Thymus (tissue), 11 donors: ENCODE results near the gene KLC3. TPM values are rescaled to one million over a fixed set of nuclear protein-coding genes. Genes with fewer than 3 reads are reported as not detected.

ENCODE experiments used
- DNase-seq, 9 donors: peaks; one replicate each; pipeline ENCODE4 v3.0.0-alpha.2; 2013; ENCODE audit warnings: low spot score in 9 of 9, low read depth in 6 of 9, missing footprints in 1 of 9
- H3K27ac ChIP-seq, 2 donors: one replicate each; pipeline ENCODE4 v1.5.1; 2013; ENCODE audit warnings: control low read depth in 1 of 2, low read depth in 1 of 2, low read length in 1 of 2, mild to moderate bottlenecking in 1 of 2, moderate library complexity in 1 of 2
- H3K27me3 ChIP-seq, 2 donors: one replicate each; pipeline ENCODE4 v1.5.1; 2013; ENCODE audit warnings: low read length in 1 of 2; ENCODE audit not compliant: control insufficient read depth in 2 of 2, insufficient read depth in 1 of 2
- H3K36me3 ChIP-seq, 2 donors: one replicate each; pipeline ENCODE4 v1.5.1; 2013; ENCODE audit warnings: low read length in 1 of 2, mild to moderate bottlenecking in 1 of 2, moderate library complexity in 1 of 2; ENCODE audit not compliant: control insufficient read depth in 2 of 2, insufficient read depth in 2 of 2
- H3K4me1 ChIP-seq, 2 donors: one replicate each; pipeline ENCODE4 v1.5.1; 2013; ENCODE audit warnings: low read length in 2 of 2; ENCODE audit not compliant: control insufficient read depth in 2 of 2, insufficient read depth in 2 of 2
- H3K4me3 ChIP-seq, 2 donors: one replicate each; pipeline ENCODE4 v1.5.1; 2013; ENCODE audit warnings: low read length in 2 of 2, control low read depth in 1 of 2, mild to moderate bottlenecking in 1 of 2
- H3K9me3 ChIP-seq, 2 donors: one replicate each; pipeline ENCODE4 v1.5.1; 2013; ENCODE audit warnings: low read length in 1 of 2, mild to moderate bottlenecking in 1 of 2; ENCODE audit not compliant: control insufficient read depth in 2 of 2, insufficient read depth in 1 of 2
- WGBS: extraction: QIAGEN DNeasy Blood & Tissue Kit; methylation state at CpG from one replicate; pipeline ENCODE4 v1.1.7; 2013; 5-methylcytosine and 5-hydroxymethylcytosine counted together
- polyA plus RNA-seq: library from polyadenylated mRNA; stranded (reverse); fragments of 200-250 nt; gene quantifications from one replicate; pipeline ENCODE4 v1.2.3, GENCODE V29; 2013
- total RNA-seq: library from RNA; stranded (reverse); fragments of 120-200 nt; gene quantifications from one replicate; pipeline ENCODE4 v1.2.4, GENCODE V29; 2013
- donor health status: healthy.

Gene KLC3
- total and polyA plus RNA-seq, 2 donors = 2.5 to 5.5 TPM

DNA sequence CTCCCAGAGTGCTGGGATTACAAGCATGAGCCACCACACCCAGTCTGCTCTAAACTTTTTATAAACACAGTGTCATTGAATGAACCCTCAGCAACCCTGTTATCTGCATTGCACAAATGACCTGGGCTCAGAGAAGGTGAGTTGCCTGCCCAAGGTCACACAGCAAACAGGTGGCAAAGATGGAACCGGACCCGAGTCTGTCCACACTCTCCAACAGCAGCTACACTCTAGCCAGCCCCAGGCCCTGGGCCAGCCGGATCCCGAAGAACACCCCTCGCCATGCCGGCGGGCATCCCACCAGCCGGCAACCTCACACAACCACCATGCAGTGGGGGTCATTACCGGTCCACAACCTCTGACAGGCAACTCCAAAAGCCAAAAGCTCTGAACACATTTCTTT is 15.4 kb downstream of the KLC3 start:
- no peaks in the 10 kb centered on the region for H3K4me1 ChIP-seq
- DNase-seq = no peak
- no peak overlapping the region for H3K4me3 ChIP-seq
- no peaks in the 10 kb centered on the region for H3K27me3 ChIP-seq
- H3K27ac ChIP-seq = no peak overlapping the region
- H3K9me3 ChIP-seq = no peaks in the 10 kb centered on the region
- 99% methylated on average over 9 of the region's 9 CpGs for WGBS
- peaks cover 37 to 44% of the 10 kb centered on the region in 2 donors for H3K36me3 ChIP-seq

DNA sequence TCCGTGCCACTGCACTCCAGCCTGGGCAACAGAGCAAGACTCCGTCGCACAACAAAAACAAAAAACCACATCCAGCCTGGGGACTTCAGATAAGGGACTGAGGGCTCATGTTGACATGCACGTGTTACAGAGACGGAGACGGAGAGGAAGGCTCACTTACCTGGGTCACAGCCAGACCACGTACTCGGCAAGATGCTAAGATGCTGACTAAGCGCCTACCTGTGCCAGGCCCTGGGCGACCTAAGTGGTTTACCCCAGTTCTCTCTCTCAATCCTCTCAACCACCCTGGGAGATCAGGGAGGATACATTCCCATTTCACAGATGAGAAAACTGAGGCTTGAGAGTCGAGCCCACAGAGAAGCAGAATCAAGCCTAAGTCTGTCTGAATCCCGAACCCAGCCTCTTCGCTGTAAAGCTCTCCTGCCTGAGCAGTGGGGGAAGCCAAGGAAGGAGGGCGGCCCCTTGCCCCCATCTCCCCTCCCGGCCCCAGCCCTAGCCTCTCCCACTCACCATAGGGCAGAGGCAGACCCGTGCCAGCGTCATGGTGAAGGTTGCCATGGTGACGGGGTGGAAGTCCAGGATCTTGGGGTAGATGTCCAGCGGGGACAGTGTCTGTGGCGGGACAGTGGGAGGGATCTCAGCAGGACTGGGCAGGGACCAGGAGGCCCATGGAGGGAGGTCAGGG is 16.4 kb downstream of the KLC3 start:
- no peak for DNase-seq
- Histone ChIP-seq H3K4me1 (no peaks in the 10 kb centered on the region), H3K9me3 (no peaks in the 10 kb centered on the region), H3K27ac (no peak overlapping the region), H3K27me3 (no peaks in the 10 kb centered on the region), H3K36me3 (peaks cover 38 to 44% of the 10 kb centered on the region in 2 donors), H3K4me3 (no peak overlapping the region)
- WGBS = 97% methylated on average over 20 of the region's 20 CpGs

DNA sequence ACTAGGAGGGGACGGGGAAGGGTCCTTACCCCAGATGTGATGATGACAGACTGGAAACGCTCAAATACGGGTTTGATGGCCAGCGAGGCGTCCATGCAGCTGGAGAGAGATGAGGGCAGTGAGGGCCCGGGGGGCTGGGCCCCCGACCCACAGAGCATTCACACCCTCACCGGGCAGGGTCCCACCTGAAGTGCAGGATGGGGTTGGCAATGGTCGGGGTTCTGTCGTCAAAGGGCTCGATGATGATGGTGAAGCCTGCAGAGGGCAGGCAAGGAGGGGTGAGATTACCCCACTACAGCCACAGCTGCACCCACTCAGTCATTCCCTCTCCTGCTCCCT is 16.9 kb downstream of the KLC3 start:
- H3K4me3 ChIP-seq = no peak overlapping the region
- H3K27ac ChIP-seq = no peak overlapping the region
- H3K9me3 ChIP-seq = no peaks in the 10 kb centered on the region
- H3K27me3 ChIP-seq = no peaks in the 10 kb centered on the region
- H3K36me3 ChIP-seq = peaks cover 39 to 43% of the 10 kb centered on the region in 2 donors
- 97% methylated on average over 11 of the region's 11 CpGs for WGBS
- no peaks in the 10 kb centered on the region for H3K4me1 ChIP-seq
- no peak for DNase-seq

DNA sequence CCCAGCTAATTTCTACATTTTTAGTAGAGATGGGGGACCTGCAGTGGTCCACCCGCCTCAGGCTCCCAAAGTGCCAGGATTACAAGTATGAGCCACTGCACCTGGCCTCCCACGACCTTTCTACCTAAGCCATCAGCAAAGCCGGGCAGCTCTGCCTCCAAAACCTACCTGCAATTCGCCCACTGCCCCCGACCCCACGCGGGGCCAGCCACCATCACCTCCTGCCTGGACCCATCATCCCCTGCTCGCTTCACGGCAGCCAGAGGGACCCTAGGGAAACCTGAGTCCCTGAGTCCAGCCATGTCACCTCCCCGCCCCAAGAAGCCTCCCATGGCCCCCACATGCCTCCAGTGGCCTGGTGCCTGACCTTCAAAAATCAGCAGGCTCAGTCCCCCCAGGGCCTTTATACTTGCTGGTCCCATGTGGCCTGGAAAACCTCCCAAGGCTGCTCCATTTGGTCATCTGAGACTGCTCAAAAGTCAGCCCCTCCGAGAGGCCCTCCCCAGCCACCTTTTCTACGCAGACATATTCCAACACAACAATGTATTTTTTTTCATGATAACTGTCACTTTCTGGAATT is 17.8 kb downstream of the KLC3 start:
- no peak for DNase-seq
- Histone ChIP-seq H3K9me3 (no peaks in the 10 kb centered on the region), H3K4me1 (no peaks in the 10 kb centered on the region), H3K36me3 (peaks cover 35 to 45% of the 10 kb centered on the region in 2 donors), H3K27me3 (no peaks in the 10 kb centered on the region), H3K27ac (no peak overlapping the region), H3K4me3 (no peak overlapping the region)
- 97% methylated on average over 12 of the region's 12 CpGs for WGBS

DNA sequence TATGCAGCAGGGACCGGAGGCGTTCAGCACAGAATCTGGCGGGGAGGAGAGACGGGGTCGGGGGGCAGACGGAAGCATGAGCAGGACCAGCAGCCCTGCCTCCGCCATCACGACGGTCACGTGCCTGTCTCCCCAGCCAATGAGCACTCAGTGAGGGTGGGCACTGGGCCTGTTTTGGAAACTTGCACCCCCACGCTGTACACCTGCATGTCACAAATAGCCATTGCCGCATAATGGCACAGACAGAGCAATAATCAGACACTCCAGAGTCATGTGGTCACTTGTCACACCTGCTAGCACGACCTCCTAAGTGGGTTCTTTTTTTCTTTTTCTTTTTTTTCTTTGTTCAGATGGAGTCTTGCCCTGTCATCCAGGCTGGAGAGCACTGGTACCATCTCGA is 21.1 kb downstream of the KLC3 start:
- no peak overlapping the region for H3K27ac ChIP-seq
- no peak for DNase-seq
- H3K4me3 ChIP-seq = no peak overlapping the region
- no peaks in the 10 kb centered on the region for H3K27me3 ChIP-seq
- H3K36me3 ChIP-seq = peaks cover 29 to 43% of the 10 kb centered on the region in 2 donors
- H3K4me1 ChIP-seq = no peaks in the 10 kb centered on the region
- no peaks in the 10 kb centered on the region for H3K9me3 ChIP-seq
- 97% methylated on average over 14 of the region's 14 CpGs for WGBS

DNA sequence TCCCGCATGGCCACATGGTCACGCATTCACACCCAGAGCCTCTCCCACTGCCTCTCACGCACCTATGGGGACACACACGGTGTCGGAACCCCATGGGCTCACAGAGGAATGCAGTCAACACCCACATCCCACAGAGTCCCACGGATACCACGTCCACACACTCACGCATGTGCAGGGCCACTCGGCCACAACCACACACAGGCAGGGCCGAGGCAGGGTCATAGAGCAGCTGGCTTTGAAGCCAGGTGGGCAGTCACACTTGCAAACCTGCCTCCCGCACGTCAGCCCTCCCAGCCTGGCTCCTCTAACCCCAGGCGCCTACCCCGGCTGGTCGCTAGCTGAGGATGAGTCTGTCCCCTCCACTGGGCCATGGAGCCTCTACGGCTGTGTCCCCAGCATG is 21.7 kb downstream of the KLC3 start:
- 92% methylated on average over 16 of the region's 16 CpGs for WGBS
- H3K27ac ChIP-seq = no peak overlapping the region
- H3K4me1 ChIP-seq = no peaks in the 10 kb centered on the region

DNA sequence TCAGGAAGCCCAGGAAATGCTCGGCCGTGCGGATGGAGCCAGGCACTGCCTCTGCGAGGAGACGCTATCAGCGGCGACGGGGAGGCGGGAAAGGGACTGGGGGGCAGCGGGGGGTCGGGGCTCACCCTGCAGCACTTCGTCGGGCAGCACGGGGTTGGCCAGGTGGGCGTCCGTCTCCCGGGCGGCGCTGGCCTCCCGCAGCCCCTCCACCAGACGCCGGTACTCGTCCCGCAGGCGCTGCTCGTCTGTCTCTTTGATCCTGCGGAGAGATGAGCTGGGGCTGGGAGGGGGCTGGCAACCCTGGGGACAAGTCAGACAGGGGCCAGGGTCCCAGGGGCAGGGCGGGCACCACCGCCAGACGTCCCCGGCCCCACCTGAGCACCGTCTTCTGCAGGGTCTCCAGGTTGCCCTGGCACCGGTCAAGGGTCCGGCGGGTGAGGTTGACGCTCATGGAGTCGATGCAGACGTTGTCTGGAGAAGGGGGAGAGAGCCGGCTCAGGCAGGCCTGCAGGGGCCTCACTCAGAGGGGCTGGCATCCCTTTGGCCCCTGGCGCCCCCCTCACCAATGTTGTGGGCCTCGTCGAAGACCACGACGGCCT is 23.4 kb downstream of the KLC3 start:
- H3K9me3 ChIP-seq = no peaks in the 10 kb centered on the region
- H3K27me3 ChIP-seq = no peaks in the 10 kb centered on the region
- no peaks in the 10 kb centered on the region for H3K4me1 ChIP-seq
- no peak overlapping the region for H3K27ac ChIP-seq
- no peak for DNase-seq
- H3K36me3 ChIP-seq = peaks cover 28 to 36% of the 10 kb centered on the region in 2 donors
- WGBS = 95% methylated on average over 44 of the region's 44 CpGs
- no peak overlapping the region for H3K4me3 ChIP-seq

More for the DNA sequence above, 21.7 kb downstream of the KLC3 start:
- Histone ChIP-seq H3K4me3 (no peak overlapping the region), H3K9me3 (no peaks in the 10 kb centered on the region), H3K36me3 (peaks cover 25 to 36% of the 10 kb centered on the region in 2 donors), H3K27me3 (no peaks in the 10 kb centered on the region)
- no peak for DNase-seq

DNA sequence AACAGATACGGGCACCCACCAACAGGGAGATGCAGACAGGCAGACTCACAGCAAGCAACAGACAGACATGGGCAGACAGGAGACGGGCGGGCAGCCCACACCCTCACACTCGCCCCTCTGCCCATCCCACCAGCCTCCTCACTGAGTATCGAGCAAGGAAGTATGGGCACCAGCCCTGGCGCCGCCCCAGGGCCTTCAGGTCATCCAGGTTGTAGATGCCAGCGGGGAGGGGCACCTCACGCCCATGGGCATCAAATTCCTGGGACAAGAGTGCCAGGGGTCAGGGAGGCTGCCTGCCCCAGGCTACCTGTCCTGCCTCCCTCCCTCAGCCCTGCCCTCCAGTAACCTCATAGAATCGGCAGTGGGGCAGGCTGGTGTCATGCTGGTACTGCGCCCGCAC is 24.1 kb downstream of the KLC3 start:
- Histone ChIP-seq H3K27me3 (no peaks in the 10 kb centered on the region), H3K4me3 (no peak overlapping the region), H3K27ac (no peak overlapping the region), H3K36me3 (peaks cover 22 to 36% of the 10 kb centered on the region in 2 donors), H3K4me1 (no peaks in the 10 kb centered on the region), H3K9me3 (no peaks in the 10 kb centered on the region)
- DNase-seq = no peak
- WGBS = 94% methylated on average over 12 of the region's 12 CpGs

DNA sequence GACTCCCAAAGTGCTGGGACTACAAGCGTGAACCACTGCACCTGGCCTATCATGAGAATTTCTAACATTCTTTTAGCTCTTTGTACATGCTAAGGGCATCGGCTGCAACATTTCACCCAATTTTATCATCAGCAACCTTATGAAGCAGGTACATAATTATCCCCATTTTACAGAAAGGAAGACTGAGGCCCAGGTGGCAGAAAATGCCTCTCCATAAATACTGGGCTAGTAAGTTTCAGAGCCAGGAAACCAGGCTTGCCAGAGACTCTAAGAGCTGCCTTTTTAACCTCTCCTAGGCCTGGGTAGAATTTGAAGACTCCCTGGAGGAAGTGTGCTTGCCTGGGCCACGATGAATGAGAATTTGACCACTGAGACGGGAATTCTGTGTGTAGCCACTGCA is 27.6 kb downstream of the KLC3 start:
- Histone ChIP-seq H3K4me1 (peaks cover 0 to 5% of the 10 kb centered on the region in 2 donors), H3K4me3 (no peak overlapping the region), H3K36me3 (peaks cover 12 to 18% of the 10 kb centered on the region in 2 donors), H3K27me3 (no peaks in the 10 kb centered on the region), H3K9me3 (no peaks in the 10 kb centered on the region), H3K27ac (no peak overlapping the region)
- 99% methylated on average over 4 of the region's 4 CpGs for WGBS
- no peak for DNase-seq
